HG03025 (cell line): ENCODE results near the gene RIPK1.
A peak's percentile ranks its signal among the peaks of the same experiment; 100 is the strongest.
"Not testable (repeated sequence)": the region's sequence is repeated elsewhere in the genome, so short reads cannot be mapped to it uniquely, and the experiment has no call there.

ENCODE experiments used
- ATAC-seq: cut with Tn5 transposase; IDR thresholded peaks from one replicate; pipeline ENCODE4 v1.9.1; 2021; ENCODE audit warnings: mild to moderate bottlenecking, moderate library complexity; ENCODE audit not compliant: unreplicated experiment, low FRiP score

Gene RIPK1

DNA sequence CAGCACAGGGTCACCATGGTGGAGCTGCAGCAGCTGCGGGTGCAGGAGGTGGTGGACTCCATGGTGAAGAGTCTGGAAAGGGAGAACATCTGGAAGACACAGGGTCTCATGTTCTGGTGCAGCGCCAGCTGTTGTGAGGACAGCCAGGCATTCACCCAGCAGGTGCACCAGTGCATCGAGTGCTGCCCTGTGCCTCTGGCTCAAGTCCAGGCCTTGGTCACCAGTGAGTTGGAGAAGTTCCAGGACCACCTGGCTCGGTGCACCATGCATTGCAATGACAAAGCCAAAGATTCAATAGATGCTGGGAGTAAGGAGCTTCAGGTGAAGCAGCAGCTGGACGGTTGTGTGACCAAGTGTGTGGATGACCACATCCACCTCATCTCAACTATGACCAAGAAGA is 22.9 kb upstream of the RIPK1 start:
- ATAC-seq, result no peak

DNA sequence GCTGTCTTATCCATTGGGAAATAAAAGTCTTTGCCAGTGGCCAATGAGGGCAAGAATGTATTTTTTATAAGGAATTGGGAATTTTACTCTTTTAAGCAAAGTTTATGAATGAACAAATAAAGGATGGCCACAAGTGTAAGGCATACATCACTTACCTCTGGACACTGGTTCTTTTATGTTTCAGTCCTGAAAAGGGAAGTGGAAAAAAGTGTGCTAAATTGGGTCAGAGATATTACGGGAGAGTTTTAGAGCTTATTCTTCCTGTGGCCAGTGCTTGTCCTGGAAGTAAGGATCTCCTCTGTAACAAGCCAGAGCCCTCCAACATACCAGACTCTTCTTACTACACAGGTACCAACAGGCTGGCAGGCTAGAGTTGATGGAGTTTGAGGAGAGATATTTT is 22.5 kb upstream of the RIPK1 start:
- ATAC-seq, result no peak

DNA sequence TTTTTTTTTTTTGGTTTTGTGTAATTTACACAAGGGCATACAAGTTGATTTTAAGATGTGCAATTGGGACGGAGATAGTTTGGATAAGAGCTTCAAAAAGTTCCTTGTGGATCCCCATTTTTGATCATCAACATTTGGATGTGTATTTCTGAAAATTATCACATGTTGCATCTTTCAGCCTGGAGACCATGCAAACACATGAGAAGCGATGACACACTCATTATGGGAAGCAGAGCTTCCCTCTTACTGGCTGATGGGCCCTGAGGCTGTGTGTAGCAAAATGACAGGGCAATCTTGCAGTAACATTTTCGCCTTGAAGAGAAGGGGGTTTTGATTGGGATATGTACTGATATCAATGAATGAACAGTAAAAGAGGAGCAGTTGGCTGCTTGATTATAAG is 22.0 kb upstream of the RIPK1 start:
- no peak for ATAC-seq

DNA sequence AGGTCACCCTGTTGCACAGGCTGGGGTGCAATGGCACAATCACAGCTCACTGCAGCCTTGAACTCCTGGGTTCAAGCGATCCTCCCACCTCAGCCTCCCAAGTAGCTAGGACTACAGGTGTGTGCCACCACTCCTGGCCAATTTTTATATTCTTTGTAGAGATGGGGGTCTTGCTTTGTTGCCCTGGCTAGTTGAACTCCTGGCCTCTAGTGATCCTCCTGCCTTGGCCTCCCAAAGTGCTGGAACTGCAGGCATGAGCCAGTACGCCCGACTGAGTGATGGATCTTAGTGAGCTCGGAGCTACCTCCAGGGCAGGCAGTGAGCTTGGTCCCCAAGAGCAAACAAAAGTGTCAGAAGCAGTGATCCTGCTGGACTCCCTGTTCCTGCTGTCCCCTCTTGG is 20.3 kb upstream of the RIPK1 start:
- not testable (repeated sequence) for ATAC-seq

DNA sequence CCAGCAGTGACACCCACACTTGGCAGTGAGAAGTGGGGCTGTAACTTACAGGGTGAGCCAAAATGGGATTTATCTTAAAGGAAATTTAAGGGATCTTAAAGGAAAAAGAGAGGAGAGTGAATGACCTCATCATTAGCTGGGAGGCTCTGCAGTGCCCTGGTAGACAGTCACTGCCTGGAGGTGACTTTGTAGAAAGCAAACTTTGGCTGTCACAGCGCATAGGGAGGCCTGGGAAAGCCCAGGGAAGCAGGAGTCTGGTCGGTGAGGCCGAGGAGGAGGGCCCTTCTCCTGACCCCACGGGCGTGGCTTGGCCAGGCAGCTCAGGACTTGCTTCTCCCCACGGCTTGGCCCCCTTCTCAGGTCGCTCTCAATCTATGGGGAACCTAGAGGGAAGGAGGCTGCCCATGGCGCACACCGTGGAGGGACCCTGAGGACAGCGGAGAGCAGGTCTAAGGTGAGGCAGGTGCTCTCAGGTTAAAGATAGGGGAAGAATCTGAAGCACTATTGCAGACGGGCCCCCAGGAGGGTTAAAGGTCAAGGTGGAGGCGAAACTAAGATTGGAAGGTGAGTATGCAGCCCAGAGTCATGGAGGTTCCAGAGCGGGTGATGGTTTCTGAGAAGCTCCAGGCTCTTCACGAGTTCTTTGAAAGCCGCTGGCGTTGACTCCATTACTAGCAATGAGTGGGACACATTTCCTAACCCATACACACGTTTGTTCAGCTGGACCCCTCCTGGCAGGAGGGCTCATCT is 15.6 kb upstream of the RIPK1 start:
- no peak for ATAC-seq

DNA sequence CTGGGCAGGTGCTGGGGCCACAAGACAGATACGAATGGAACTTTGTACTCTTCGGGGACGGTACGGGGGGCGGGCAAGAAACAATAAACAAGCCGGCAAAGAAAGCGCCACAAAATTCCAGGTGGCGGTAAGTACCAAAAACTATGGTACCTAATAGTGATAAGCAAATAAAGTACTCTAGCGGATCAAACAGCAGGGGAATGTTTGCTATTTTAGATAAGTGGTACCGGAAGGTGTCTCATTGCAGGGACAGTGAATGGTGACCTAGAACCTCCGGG is 15.1 kb upstream of the RIPK1 start:
- ATAC-seq, result no peak

DNA sequence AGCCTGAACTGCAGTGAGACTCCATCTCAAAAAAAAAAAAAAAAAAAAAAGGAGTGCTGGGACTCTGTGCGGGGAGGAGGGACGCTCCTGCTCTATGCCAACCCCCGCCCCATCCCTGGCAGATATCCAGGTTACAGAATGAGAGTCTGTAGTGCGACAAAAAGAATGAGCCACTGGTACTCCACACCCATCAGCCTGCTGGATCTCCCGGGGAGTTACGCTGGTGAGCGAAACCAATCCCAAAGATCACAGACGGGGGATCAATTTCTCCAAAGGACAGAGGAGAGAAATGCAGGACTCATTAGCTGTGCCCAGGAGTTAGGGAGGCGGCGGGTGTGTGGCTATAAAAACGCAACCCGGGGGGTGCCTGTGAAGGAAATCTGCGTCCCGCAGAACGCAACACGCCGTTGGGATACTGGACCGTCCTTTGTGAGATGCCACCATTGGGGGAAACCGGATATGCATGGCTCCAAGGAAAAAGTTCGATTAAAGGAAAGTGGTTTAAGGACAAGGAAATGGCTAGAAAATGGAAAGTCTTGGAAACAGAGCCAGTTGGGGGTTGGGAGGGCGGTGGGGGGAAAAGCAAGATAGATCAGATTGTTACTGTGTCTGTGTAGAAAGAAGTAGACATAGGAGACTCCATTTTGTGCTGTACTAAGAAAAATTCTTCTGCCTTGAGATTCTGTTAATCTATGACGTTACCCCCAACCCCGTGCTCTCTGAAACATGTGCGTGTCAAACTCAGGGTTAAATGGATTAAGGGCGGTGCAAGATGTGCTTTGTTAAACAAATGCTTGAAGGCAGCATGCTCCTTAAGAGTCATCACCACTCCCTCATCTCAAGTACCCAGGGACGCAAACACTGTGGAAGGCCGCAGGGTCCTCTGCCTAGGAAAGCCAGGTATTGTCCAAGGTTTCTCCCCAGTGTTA is 13.8 kb upstream of the RIPK1 start:
- ATAC-seq, result not testable (repeated sequence)

DNA sequence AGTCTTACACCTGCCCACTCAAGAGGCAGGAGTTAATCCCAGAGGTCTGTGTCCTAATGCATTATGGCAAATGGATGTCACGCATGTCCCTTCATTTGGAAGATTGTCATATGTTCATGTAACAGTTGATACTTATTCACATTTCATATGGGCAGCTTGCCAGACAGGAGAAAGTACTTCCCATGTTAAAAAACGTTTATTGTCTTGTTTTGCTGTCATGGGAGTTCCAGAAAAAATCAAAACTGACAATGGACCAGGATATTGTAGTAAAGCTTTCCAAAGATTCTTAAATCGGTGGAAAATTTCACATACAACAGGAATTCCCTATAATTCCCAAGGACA is 13.2 kb upstream of the RIPK1 start:
- ATAC-seq, result not testable (repeated sequence)

DNA sequence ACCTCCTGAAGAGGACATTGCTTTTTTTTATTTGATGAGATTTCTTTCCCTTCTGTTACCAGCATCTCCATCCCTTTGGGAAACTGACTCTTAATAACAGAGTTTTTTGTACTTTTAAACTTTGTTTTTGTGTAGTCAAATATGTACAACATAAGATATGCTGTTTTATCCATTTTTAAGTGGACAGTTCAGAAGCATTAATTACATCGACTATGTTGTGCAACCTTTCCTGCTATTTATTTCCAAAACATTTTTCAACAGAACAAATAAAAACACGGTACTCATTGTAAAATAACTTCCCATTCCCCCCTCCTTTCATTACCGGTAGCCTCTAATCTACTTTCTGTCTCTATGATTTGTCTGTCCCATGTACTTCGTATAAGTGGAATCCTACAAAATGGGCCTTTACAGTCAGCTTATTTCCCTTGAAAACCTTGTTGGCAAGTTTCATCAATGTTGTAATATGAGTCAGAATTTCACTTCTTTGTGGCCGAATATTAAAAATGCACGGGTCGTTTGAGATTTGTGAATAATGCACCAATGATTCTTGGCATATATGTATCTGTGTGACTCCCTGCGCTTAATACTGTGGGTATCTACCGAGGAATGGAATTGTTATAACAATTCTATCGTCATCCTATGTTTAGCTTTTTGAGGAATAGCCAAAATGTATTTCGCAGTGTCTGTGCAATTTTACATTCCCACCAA is 11.1 kb upstream of the RIPK1 start:
- no peak for ATAC-seq

DNA sequence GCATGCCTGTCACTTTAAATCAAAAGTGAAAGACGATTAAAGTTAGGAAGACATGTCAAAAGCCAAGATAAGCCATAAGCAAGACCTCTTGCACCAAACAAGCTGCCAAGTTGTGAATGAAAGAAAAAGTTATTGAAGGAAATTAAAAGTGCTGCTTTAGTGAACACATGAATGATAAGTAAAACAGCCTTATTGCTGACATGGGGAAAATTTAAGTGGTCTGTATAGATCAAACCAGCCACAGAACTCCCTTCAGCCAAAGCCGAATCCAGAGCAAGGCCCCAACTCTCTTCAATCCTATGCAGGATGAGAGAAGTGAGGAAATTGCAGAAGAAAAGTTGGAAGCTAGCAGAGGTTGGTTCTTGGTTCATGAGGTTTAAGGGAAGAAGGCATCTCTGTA is 9.3 kb upstream of the RIPK1 start:
- ATAC-seq, result no peak

DNA sequence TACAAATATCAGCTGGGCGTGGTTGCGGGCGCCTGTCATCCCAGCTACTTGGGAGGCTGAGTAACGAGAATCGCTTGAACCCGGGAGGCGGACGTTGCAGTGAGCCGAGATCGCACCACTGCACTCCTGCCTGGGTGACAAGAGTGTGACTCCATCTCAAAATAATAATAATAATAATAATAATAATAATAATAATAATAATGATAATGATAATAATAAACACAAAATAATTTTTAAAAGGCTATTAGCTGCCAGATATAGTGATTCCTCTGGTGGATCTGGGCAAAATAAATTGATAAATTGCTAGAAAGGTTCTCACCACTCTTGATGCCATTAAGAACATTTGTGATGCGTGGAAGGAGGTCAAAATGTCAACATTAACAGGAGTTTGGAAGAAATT is 8.2 kb upstream of the RIPK1 start:
- not testable (repeated sequence) for ATAC-seq

DNA sequence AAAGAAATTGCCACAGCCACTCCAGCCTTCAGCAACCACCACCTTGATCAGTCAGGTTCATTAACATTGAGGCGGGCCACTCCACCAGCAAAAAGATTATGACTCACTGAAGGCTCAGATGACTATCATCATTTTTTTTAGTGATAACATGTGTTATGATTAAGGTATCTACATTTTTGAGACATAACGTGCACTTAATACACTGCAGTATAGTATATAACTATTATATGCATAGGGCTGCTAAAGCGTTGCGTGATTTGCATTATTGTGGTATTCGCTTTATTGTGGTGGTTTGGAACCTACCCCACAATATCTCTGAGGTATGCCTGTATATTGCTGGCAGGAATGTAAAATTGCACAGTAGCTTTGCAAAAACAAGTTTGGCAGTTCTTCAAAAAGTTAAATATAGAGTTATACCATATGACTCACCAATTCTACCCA is 6.8 kb upstream of the RIPK1 start:
- no peak for ATAC-seq

DNA sequence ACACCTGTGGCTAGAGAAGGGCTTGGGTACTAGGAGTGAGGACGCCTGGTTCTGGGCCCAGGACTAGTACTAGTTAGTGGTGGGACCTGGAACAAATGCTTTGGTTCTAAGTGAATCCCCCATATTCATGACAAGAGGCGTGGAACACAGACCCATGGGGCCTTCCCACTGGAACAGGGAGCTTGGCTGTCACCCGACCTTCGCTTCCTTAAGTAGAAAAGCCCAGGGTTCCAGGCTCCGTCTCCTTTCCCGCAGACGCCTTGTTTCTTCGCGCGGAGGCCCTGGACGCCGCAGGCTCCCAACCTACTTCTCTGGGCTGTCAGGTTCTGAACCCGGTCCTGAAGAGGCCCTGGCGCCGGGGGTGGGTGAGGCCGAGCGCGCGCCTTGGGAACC is 5.0 kb upstream of the RIPK1 start:
- ATAC-seq, result not testable (repeated sequence)

DNA sequence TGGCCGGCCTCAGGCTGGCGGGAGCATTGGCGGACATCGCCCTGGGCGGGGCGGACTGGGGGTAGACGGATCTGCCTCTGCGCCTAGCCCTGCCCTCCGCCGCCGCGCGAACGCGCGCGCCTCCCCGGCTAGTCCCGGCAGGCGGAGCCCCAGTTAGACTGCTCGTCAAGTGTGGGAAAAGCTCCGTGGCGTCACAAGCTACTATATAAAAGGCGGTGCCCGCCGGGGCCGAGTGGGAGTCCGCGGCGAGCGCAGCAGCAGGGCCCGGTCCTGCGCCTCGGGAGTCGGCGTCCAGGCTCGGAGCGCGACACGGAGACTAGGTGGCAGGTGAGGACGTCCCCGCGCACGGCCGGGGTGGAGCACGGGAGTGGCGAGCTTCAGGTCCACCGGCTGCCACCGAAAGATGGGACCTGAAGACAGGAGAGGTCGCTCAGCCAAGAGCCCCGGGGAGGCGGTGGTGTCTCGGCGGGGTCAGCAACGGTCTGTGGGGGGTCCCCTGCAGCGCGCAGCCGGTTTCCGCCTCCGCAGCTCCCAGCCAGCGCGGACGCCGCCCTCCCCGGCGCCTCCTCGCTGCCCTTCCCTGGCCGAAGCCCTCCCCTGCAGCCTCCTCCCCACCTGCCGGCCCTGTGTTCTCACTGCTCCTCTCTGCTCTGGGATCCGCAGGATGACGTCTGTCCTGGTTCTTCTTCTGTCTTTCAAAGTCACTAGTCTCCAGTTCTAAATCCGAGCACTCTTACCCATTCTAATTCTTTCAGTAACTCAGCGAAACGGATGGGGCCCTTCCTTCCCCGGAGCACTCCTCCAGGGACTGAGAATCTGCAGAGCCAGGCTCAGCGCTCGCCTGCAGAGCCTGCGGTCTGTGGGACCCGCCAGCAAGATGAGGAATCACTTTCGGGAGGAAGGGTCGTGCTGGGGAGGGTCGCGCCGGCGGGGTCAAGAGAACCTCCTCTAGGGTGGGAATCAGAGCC is 4.3 kb upstream of the RIPK1 start:
- peak; percentile 65 for ATAC-seq

DNA sequence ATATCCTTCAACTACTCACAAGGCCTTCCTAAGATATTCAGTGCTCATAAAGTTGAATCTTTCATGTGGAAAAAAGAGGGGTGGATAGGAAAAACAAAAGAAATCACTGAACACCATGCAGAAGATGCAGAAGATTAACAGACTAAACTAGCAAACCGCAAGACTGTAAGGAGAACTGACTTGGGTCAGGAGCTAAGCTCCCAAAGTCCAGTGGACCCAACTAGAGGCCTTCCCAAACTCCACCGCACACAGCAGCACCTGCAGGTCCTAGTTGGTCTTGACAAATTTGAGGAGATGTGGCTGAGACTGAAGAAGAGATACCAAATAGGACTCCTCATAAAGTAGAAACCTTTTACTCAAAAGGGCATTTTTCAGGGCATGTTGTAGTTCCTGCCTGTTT is 3.3 kb downstream of the RIPK1 start:
- no peak for ATAC-seq

DNA sequence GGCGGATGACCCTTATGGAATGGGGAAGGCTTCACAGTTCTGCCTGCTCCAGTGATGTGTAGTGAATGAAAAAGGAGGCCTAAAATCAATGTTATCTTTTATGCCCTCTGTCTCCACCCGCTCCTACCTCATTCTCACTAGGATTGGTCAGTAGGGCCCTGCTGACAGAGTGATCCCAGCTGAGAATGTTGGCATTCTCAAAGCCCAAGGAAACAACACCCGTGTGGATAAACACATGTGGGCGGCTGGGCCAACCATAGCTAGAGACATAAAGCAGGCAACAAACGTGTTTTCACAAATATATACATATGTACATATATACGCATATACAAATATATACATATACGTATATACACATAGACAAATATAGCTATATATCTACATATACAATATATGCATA is 4.5 kb downstream of the RIPK1 start:
- no peak for ATAC-seq

DNA sequence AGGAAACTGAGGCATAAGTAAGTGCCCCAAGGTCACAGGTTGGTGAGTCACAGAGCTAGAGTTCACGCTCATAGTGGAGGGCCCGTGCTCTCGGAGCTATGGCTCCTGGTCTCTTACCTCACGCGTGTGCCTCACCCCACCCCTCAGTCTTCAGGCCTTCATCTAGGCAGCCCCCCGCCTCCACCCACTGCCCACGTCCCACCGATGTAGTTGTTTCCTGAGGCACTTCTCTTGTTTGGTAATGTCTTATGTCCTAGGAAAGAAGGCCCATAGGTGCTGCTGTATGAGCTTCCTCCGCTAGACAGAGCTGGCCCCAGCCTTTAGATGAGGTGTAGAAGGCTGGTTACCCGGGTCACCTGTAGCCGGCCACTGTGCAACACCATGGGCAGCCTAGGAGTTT is 5.1 kb downstream of the RIPK1 start:
- no peak for ATAC-seq

DNA sequence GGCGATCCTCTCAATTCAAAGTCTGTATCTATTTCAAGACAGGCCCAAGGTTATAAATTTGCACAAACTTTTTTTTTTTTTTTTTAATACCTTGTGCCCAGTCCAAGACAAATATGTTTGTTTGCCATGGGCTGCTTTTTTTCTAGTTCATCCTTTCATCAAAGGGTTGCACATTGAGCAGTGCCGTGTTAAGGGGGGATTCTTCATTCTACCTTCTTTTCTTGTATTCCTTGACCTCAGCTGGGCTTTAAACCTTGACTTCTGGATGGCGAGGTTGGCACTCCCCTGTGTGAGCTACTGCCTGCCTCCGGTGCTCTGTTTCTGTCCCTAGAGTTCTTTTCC is 7.4 kb downstream of the RIPK1 start:
- no peak for ATAC-seq

DNA sequence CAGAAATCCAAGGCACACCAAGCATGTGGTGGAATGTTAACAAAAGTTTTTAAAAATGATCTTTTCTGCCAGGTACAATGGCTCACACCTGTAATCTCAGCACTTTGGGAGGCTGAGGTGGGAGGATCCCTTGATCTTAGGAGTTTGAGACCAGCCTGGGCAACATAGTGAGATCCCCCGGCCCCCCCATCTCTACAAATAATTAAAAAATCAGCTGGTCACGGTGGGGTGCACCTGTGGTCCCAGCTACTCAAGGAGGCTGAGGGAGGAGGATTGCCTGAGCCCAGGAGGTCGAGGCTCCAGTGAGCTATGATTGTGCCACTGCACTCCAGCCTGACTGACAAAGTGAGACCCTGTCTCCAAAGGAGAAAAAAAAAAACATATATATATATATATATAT is 8.0 kb downstream of the RIPK1 start:
- ATAC-seq, result no peak

DNA sequence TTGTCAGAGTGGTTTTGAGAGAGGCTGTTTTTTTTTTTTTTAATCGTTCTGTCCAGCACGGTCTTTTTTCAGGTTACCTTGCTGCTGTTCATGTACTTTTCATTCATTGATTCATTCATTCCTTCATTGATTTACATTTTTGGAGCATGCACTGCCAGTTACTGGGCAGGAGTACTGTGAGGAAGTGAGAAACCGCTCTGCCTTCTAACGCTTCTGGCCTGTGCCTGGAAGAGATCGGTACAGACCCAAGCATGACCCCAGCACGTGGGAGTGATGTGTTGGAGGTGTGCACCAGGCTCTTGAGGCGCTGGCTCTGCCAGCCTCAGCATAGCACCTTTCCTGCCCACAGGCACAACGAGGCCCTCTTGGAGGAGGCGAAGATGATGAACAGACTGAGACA is 9.1 kb downstream of the RIPK1 start:
- no peak for ATAC-seq
